GM12865 (cell line): ENCODE measurements around the gene SPAAR.

Experiments used
- DNase-seq: peaks from one replicate; pipeline ENCODE4 v3.0.0; 2010; ENCODE audit warnings: low read depth
- H3K4me3 ChIP-seq: 2 replicates; pipeline ENCODE4 v1.5.1; 2011; ENCODE audit warnings: mild to moderate bottlenecking, low read depth, low read length, control low read depth
- CTCF ChIP-seq: IDR thresholded peaks from 2 replicates; pipeline ENCODE4 v1.5.1; 2011; ENCODE audit warnings: low read length, control low read depth, low read depth, inconsistent platforms; ENCODE audit not compliant: insufficient read depth; ENCODE audit errors: missing control alignments

The SPAAR gene

GRCh38 chr9:35948901-35949318, 39.6 kb downstream of the SPAAR start:
- TF ChIP-seq CTCF: no peak
- no peak for DNase-seq
- H3K4me3 ChIP-seq: no peak overlapping the region

GRCh38 chr9:35951736-35952135, 42.4 kb downstream of the SPAAR start:
- no peak for TF ChIP-seq CTCF
- H3K4me3 ChIP-seq: no peak overlapping the region
- DNase-seq: no peak

DNA sequence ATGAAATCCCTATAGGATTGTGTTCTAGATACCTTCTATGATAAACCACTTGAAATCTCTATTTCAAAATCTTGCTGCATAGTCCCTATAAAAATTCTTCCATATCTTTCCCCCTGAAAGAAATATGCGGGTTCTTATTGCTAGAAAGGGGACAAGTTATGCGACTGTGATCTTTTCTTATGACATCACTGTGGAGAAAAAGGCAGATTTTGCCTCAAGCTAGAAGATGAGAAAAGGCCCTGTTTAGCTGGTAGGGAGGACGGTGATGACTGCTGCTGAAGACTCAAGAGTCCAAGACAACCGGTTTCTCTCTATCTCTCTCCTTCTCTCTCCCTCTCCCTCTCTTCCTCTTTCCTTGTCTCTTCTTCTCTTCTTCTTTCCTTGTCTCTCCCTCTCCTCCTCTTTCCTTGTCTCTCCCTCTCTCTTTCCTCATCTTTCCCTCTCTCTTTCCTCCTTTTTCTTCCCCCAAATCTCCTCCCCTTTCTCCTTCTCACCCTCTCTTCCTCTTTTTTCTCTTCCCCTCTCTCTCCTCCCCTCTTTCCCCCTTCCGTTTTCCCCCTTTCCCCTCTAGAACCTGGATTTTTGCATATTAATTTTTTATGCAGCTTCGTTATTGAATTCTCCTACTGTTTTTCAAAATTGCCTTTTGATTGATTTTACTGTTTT, 43.4 kb downstream of the SPAAR start:
- no peak overlapping the region for H3K4me3 ChIP-seq
- no peak for TF ChIP-seq CTCF
- DNase-seq: no peak

GRCh38 chr9:35954942-35955546, 45.8 kb downstream of the SPAAR start:
- TF ChIP-seq CTCF: peak; percentile 86
- peak; percentile 79 for DNase-seq
- no peak overlapping the region for H3K4me3 ChIP-seq

- TF ChIP-seq CTCF: no peak
- H3K4me3 ChIP-seq: no peak overlapping the region
- no peak for DNase-seq
Measured at GRCh38 chr9:35956651-35957050, 47.4 kb downstream of the SPAAR start.

DNA sequence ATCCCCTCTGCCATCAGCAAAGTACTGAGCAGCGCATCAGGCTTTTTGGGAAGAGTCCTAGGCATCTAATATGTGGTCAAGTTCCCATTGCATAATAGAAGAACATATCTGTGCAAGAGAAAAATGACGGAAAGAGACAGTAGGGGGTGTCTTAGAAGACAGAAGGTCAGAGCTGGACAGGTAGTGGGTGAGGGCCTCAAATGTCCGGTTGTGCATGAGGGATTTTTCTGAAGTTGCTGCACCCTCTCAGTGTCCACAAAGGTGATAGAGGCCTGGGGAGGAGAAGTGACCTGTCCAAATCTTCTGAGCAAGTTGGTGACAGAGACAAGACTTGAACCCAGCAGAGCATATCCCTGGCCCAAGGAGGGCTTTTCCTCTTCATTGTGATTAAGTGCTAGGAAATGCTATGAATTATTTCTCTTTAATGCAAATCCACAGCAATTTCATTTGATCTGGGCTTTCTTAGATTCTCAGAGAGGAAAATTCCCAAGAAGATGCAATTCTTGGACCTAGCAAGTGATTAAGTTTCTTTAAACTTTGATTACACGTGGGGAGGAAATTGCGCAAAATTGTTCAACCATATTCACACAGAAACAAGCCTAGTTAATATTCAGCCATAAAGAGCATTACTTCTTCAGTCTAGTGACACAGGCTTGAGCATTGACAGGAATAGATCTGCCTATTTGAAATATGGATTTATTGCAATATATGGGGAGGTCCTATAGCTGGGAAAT, 49.0 kb downstream of the SPAAR start, which contains the start of gene OR2S2:
Gene OR2S2 (minus strand): TSS at position 51 of the 734 bp plus-strand sequence. CDS start 56 bp downstream, outside the sequence.
- no peak for TF ChIP-seq CTCF
- H3K4me3 ChIP-seq: no peak within 1 kb of the TSS
- no peak for DNase-seq
